Gastrocnemius medialis (tissue), 4 donors: ENCODE data around the gene MAP3K20.

Experiments used
- CTCF ChIP-seq, 5 experiments: fragments of 450-650 bp in 3 of 5; fragments of 200-600 bp in 2 of 5; sonication (generic) in 2 of 5; IDR thresholded peaks in 4 of 5; conservative IDR thresholded peaks in 1 of 5; 1 replicate in 4 of 5; 2 replicates in 1 of 5; pipeline ENCODE4 v1.5.1; 2016 to 2019; ENCODE audit warnings: antibody characterized with exemption in 5 of 5, mild to moderate bottlenecking in 3 of 5, moderate library complexity in 3 of 5
- POLR2A ChIP-seq, 2 donors: fragments of 450-650 bp; IDR thresholded peaks; one replicate each; pipeline ENCODE4 v1.6.1; 2017; ENCODE audit warnings: antibody characterized with exemption in 2 of 2, mild to moderate bottlenecking in 2 of 2, moderate library complexity in 2 of 2

- TF ChIP-seq CTCF (IDR thresholded peaks at IDR 0.05 in 4 of 5, conservative IDR thresholded peaks at IDR 0.05 in 1 of 5) (no peak), POLR2A (IDR thresholded peaks at IDR 0.05) (no peak)
Measured at GRCh38 chr2:173287594-173287993, 211.9 kb downstream of the MAP3K20 start.
